HuH-7 (cell line): ENCODE results near the gene EVPLL.
"Not testable (repeated sequence)": the region's sequence is repeated elsewhere in the genome, so short reads cannot be mapped to it uniquely, and the experiment has no call there.

ENCODE experiments used
- DNase-seq: peaks from one replicate; pipeline ENCODE4 v3.0.0; 2011; ENCODE audit warnings: low spot score

EVPLL gene

GRCh38 chr17:18377437-18378204, at the start of gene EVPLL:
Gene EVPLL, plus strand, starts transcription at chr17:18377778. Its CDS starts 3,160 bp downstream, at chr17:18380938.
- no peak for DNase-seq

- DNase-seq: no peak
Measured at GRCh38 chr17:18328643-18329204, 48.9 kb upstream of the EVPLL start.

GRCh38 chr17:18331879-18332278, 45.7 kb upstream of the EVPLL start:
- DNase-seq: no peak

GRCh38 chr17:18332909-18333489, 44.6 kb upstream of the EVPLL start:
- no peak for DNase-seq

GRCh38 chr17:18338158-18338557, 39.4 kb upstream of the EVPLL start:
- DNase-seq: not testable (repeated sequence)

GRCh38 chr17:18339933-18340332, 37.6 kb upstream of the EVPLL start:
- no peak for DNase-seq

- DNase-seq: no peak
Measured at GRCh38 chr17:18344021-18344420, 33.6 kb upstream of the EVPLL start.

- DNase-seq: no peak
Measured at GRCh38 chr17:18353541-18353940, 24.0 kb upstream of the EVPLL start.

- DNase-seq: no peak
Measured at GRCh38 chr17:18356624-18357023, 21.0 kb upstream of the EVPLL start.

- no peak for DNase-seq
Measured at GRCh38 chr17:18360518-18360917, 17.1 kb upstream of the EVPLL start.

- no peak for DNase-seq
Measured at GRCh38 chr17:18361837-18362697, 15.5 kb upstream of the EVPLL start.

- peak; percentile 40 for DNase-seq
Measured at GRCh38 chr17:18362698-18363100, 14.9 kb upstream of the EVPLL start.

- DNase-seq: peak; percentile 92
Measured at GRCh38 chr17:18363101-18364049, 14.2 kb upstream of the EVPLL start, which contains the start of gene SHMT1. Gene SHMT1, minus strand, starts transcription at chr17:18363550. Its CDS starts 7,569 bp downstream, at chr17:18355981.

GRCh38 chr17:18364166-18364565, 13.4 kb upstream of the EVPLL start:
- no peak for DNase-seq

GRCh38 chr17:18368946-18369345, 8.6 kb upstream of the EVPLL start:
- no peak for DNase-seq

GRCh38 chr17:18370761-18371160, 6.8 kb upstream of the EVPLL start:
- no peak for DNase-seq

GRCh38 chr17:18371455-18371854, 6.1 kb upstream of the EVPLL start:
- no peak for DNase-seq

- DNase-seq: not testable (repeated sequence)
Measured at GRCh38 chr17:18373181-18373580, 4.4 kb upstream of the EVPLL start.

GRCh38 chr17:18374216-18374615, 3.4 kb upstream of the EVPLL start:
- no peak for DNase-seq

GRCh38 chr17:18378205-18378505, 577 bp downstream of the EVPLL start:
- no peak for DNase-seq

- not testable (repeated sequence) for DNase-seq
Measured at GRCh38 chr17:18378614-18379013, 1.0 kb downstream of the EVPLL start.
